NCI-H1417 (cell line): ENCODE data around the gene UBAC1.

Source experiments
- DNase-seq, 3 experiments: peaks; one replicate each; lab custom pipeline; 2025; lab: John Stamatoyannopoulos, UW

Gene UBAC1, protein sequence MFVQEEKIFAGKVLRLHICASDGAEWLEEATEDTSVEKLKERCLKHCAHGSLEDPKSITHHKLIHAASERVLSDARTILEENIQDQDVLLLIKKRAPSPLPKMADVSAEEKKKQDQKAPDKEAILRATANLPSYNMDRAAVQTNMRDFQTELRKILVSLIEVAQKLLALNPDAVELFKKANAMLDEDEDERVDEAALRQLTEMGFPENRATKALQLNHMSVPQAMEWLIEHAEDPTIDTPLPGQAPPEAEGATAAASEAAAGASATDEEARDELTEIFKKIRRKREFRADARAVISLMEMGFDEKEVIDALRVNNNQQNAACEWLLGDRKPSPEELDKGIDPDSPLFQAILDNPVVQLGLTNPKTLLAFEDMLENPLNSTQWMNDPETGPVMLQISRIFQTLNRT

DNA sequence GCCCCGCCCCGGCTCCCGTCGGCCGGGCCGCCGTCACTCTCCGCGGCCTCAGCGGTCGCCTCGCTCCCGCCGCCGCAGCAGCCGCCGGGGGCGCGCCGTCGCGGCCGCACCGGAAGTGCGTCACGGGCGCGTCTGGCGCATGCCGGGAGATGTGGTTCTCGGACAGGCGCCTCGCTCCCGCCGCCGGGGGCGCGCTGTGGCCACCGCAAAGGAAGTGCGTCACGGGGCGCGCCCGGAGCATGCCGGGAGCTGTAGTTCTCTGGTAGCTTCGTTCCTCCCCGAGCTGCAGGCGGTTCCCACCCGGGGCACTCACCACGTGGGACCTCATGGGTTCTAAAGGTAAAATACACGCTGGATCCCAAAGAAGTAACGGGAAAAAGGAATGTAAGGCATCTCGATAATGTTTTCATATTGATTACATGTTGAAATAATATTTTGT is at the start of gene UBAC1:
TSS of gene UBAC1 (minus strand) at position 97 of the 439 bp plus-strand sequence. CDS start 211 bp downstream, outside the sequence.
- peak; percentile 93 to 98 (median 97) for DNase-seq

DNA sequence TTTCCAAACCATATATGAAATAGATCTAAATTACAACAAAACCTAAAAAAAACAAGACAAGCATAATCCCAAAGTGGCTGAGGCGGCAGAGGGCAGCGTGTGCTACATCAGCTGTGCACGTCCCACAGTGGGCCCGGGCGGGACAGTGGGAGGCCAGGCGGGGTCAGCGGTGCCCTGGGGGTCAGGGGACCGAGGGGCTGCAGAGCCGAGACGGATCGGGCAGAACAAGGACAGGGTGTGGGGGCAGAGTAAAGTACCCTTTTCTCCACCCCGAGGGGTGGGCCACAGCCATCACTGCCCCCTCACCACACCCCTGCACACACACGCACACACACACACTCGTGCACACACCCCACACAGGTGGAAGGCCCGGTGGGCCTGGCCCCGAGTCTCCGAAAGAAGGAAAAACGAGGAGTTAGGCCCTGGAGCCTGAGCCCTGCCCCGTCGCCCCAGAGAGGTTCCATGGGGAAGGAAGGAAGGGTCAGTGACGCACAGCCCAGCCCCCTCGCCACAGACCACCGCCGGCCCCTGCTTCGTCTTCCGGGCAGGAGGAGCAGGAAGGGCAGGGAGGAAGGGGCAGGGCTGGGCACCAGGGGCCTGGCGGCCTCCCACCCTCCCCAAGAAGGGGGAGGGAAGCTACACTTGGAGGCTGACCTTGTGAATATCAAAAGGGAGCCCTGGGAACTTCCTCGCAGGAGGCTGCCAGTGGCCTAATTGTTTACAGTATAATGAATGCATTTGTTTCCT is 49.6 kb upstream of the UBAC1 start:
- no peak for DNase-seq

DNA sequence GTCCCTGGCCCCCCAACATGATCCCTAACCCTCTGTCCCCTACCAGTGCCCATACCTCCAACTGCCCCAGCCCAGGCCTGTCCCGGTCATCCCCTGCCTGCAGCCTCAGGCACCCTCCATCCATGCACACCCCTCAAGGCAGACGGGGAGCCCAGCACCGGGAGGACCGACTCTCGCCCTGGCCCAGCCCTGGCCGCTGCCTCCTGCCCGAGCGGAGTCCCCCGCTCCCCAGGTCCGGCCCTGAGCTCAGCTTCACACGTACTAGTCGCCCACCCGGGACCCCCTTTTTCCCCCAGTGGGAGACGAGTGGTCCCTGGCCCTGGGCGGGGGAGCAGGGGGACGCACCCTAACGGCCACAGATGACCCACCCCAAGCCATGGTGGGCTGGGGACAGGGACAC is 49.0 kb upstream of the UBAC1 start:
- no peak for DNase-seq

DNA sequence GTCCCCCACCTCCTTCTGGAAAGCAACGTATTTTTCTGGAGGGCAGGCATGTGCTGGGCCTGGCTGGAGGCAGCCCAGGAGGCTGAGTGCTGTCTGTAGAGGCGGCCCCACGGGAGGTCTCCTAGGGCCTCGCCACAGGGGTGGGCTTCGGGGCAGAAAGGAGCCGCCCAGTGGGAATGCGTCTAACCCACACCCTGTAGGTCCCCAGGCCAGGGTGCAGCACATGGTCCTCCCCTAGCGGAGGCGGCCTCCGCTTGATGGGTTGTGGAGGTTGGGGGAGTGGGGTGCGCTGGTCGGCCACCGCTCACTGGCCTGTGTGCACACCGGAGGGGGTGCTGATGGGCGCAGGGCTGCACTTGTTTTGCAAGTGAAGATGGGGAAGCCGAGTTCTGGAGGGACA is 48.3 kb upstream of the UBAC1 start:
- no peak for DNase-seq

DNA sequence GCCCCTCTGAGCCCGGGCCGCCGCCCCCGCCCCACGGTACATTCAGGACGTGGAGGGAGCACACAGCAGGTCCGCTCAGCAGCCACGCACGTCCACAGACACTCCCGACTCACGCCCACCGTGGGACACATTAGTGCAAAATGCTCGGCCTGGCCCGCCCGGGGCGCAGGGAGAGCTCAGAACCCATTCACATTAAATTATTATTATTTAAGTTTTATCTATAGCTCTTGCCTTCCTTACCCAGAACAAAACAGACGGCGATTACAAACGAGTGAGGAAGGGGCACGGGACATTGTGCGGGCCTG is 47.5 kb upstream of the UBAC1 start:
- no peak for DNase-seq

DNA sequence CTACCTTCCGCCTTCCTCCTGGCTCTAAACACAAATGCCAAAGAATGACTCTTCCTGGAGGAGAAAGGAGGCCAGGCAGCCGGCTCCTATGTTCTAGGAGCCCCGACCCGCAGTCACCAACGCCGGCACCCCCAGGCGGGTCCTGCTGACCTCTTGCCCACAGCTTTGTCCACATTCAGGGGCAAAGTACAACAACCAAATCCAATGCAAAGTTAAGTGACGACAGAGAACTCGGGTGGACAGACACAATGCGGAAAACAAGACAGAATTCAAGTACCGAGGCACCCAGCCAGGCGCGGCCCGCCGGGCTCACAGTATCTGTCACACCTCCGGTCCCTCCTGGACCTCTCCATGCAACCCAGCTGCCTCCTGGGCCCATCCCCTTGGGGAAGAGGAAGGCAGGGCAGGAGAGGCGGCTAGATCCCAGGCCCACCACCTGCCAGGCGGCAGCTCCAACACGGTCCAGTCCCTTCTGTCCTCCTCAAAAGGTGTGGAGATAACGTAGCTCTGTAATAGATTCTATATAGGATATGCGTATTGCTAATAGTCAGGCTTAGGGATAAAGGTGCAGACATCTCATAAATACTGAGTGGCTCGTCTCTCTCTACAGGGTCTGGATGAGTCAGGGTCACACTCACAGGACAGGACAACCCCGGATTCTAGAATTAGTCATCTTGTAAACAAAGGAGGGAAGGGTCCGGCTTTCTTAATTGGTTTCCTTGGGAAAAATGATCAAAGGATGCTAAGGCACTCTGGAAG is 46.9 kb upstream of the UBAC1 start:
- no peak for DNase-seq

DNA sequence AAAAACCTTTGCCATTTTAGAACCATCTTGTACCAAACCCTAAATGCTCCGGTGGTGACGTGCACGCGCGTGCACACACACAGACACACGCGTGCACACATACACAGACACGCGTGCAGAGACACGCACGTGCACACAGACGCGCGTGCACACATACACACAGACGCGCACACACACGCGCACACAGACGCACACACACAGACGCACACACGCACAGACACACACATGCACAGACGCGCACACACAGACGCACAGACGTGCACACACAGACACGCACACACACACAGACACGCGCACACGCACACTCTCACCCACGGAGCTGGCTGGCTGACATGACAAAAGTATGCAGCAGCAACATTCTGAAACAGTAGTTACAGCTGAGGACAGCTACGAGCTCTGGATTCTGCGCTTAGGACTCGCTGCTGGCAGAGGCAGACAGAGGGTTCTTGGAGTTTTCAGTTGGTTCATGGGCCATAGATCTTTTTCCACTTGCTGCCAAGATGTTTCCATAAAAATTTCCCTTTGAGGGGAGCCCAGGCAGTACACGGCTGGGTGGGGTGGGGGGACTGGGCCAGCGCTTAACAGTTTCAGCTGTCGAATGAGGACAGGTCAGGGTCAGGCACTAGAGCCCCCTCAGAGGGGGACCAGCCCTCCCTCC is 46.2 kb upstream of the UBAC1 start:
- no peak for DNase-seq

DNA sequence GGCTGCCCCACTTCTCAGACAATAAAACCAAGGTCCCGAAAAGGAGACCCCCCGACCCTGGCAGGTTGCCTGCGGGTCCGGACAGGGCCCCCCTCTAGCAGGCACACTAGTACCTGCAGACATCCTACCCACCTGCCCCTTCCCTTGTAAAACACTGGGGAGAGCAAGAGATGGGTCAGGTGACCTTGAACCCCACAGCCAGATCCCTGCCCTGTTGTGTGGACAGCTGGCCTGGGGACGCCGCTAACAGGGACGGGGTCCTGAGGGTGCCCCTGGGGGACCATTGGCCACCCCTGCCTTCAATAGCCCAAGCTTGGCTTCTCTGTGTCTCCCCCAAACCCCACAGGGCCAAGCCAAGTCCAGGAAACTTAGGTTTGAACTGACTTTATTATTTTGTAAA is 45.0 kb upstream of the UBAC1 start:
- no peak for DNase-seq

DNA sequence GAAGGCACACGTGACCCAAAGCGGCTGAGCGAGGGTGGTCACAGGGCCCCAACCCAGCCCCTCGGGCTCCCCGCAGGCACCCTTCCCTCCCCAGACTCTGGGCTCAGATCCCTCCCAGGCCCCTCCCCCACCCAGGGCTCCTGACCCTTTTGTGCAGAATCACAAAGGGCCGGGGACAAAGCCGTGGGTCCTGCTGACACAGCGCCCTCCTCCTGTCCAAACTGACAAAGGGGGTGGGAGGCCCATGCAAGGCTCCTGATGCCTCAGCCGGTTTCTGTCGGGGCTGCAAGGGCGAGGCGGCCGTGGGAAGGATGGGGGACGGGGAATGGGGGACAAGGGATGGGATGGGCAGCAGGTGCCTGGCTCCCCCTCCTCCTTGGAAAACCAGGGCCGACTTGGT is 43.5 kb upstream of the UBAC1 start:
- DNase-seq: no peak

DNA sequence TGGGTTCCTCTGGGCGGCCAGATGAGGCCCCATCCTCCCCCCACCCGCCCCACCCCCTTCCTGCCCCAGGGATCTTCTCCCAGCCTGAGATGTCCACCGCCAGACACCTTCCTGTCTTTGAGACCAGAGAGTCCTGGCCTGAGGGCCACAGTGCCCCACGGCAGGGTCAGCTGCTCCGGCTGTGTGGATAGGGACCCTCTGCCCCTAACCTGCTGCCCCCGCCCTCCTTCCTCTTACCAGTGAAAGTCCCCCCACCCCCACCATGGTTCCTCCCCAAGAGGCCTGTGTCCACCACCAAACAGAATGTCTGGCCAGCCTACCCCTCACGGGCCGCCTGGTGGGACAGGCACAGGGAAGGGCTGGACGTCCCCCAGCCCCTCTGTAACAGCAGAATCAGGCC is 43.0 kb upstream of the UBAC1 start:
- no peak for DNase-seq

DNA sequence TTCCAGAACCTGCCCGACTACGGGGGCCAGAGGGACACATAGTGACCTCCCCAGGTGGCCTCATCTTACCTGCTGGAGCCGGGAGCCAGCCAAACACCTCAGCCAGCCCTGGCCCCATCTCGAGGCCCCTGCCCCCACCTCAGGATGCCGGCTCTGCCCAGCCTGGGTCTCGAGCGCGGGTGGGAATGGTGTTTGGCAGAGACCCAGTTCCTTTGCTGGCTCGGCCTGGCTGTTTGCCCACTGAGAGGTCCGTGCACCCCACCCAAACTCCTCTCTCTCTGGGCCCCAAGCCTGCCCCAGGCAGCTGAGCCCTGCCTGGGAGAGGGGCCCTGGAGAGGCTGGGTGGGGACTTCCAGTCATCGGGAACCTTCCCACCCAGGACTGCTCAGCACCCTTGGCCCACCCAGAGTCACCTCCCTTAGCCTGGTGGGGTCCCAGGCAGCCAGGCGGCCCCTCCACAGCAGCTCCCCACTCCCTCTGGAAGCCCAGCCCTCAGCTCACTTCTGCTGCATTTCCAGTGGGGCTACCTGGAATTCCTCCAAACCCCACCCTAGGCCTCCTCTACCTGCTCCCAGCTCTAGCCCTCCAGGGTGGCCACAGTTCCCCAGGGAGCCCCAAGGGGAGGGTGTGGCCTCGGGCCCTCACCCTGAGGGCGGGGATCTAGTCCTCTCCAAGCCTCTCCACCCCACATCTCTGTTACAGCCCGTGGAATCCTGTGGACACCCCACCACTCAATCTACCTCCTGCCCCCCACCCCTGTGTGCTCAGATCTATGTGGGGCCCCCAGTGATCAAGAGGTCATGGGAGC is 42.4 kb upstream of the UBAC1 start:
- no peak for DNase-seq

DNA sequence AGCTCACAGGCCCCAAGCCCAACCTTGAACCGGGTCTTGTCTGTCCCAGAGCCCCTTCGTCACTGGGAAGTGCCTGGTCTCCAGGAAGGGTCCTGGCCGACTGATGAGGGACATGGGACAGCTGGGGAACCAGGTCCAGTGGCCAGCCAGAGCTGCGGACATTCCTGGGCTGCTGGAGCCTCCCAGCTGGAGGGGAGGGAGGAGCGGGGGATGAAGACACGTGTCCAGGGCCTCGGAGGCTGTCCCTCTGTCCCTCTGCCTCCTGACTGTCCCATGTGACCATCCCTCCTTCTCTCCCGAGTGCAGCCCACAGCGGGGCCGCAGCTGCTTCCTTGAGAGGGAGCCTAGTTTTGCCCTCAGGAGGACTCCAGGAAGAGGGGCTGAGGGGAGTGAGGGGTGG is 41.7 kb upstream of the UBAC1 start:
- no peak for DNase-seq

DNA sequence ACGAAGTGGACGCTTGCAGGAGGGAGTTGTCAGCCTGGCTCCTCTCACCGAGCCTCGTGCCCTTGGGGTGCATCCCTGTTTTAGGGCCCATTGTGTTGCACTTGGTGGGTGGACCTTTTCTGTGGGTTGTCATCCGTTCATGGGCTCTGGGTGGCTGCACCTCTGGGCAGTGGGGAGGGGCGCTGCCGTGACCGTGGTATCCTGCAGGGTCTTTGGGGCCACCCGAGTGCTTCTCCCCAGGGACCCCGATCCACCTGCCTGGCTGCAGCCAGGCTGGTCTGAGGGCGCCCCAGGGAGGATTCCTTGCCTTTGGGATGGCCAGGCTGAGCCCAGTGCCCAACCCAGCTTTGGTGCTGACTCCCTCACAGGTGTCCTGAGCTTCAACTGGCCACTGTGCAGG is 41.0 kb upstream of the UBAC1 start:
- no peak for DNase-seq

DNA sequence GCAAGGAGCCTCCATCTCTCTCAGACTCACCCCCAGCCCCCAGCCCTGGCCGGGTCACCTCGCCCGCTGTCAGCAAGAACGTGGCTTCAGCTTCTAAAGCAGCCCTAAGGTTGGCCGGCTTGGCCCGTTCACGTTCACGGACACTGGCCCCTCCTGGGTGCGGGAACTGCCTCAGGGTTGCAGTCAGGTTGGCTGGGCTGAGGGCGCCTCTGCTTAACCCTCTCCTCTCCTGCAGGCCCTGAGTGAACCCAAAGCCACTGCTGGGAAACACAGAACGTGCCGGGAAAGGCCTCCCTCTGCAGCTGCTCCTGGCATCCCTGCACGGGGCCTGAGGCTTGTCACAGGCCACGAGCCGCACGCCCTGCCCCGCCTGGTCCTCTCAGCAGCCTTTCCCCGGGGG is 40.1 kb upstream of the UBAC1 start:
- DNase-seq: no peak

DNA sequence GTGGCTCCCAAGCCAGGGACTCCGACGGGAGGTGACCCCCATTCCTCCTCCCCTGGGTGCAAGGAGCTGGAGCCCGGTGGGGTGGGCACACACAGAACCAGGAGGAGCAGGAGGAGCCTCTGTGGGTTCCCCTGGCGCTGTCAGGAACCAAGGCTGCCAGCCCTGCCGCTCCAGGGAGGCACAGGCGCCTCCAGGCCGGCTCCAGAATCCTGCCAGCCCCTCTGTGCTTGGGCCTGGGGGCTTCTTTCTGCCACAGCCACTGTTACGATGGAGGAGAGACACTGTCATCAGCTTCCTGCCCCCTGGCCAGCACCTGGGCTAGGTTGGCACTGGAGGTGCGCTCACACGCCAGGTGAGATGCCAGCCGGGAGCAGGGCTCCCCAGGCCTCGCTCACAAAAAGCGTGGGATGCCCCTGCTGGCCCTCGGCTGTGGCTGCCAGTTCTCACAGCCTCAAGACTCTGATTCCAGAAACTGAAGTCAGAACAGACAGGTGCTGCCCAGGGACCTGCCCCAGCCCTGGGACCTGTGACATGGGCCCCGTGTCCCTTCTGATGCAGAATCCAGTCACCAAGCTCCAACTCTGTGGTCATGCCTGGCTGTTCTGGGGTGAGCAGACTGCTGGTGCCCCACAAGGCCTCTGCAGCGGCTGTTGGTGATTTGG is 37.4 kb upstream of the UBAC1 start:
- no peak for DNase-seq

DNA sequence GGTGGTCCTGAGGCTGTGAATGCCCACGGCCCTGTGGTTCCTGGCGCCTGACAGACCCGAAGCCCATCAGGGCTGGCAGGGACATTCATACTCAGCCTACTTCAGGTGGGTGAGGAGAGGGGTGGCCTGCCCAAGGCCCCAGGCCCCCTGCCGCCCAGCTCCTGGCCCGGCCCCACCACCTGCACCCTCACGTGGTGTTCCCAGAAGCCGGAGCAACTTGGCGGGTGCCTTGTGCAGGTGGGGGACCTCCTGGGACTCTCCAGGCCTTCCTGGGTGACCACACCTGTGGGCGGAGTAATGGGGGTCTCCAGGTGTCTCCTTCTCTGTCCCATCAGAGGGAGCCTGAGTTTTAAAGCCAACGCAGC is 36.8 kb upstream of the UBAC1 start:
- DNase-seq: no peak

DNA sequence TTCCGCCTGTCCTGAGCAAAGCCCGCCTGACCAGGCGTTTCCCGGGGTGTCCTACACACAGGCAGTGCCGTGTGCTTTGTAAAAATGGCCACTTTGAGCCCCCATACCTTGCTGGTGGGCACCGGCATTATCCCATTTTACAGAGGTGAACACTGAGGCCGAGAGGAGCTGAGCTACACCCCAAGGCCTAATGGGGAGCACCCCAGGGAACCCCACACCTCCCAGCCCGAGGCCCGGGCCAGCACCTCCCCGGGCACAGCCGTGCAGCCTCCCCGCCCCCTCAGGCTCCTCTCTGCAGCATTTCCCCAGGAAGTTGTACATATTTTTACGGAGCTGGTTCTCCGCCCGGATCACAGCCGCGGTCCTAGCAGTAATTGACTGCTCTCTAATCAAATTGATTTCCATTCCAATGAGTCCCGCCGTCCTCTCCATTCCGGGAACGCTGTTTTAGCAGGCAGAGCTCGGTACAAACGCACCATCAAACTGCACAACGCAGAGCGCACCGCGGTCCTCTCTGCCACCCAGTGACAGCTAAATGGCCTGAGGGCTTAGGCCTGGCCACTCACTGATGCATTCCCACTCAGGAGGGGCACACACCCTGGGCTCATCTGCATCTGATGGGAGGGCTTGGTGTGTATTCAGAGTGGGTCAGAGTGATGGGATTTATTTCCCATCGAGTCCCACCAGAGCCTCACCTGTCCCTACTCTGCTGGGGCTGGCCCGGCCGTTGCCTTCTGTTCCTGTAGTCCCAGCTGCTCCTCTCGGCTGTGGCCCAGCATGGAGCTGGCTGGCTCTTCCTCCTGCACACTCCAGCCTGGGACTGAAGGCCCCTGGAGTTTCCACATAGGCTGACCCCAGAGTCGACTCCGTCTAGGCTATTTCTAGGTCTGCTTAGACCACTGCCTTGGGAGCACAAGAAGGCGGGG is 36.2 kb upstream of the UBAC1 start:
- no peak for DNase-seq

DNA sequence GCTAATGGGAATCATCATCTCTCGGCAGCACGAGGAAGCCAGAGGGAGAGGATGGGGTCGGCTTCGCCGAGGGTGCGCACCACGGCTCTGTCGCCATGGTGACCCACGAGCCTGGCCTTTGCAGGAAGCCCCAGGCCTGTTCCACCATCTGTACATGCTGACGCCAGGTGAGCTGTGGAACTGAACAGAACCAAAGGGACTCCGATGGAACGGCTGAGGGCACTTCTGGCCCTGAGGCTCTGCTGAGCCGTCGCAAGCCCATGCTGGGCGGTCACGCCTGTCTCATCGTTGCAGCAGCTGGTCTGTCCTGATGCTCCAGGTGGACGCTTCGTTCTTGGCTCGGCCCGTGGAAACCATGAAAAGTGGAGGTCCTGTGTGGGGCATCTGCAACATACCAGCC is 34.6 kb upstream of the UBAC1 start:
- DNase-seq: peak in 1 of 3 experiments; percentile 12

DNA sequence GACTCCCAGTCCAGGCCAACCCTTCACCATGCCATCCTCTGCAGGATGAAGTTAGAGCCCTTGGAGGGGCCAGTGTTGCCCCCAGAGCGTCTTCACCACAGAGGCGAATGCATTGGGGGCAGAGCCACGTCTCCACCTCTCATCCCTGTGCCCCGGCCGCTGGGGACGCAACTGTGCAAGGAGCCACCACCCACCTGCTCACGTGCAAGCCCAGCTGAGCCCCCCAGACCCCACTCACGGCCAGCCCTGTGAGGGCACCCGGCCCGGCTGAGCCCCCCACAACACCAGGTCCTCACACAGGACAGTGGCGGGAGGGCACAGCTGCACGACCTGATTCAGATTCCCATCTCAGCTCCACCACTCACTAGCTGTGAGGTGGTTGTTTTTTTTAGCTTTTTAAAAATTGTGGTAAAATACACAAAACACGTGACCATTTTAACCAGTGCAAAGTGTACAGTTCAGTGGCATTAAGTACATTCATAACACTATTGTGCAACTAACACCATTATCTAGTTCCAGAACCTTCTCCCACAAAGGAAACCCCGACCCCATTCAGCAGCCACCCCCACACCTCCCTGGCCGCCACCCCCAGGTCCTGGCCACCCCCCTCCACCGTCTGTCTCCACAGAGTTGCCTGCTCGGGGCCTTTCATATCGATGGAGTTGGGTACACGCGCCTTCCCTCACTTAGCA is 33.5 kb upstream of the UBAC1 start:
- no peak for DNase-seq
